Fibroblast of skin of scalp (primary cell): ENCODE data around the gene VCY. TPM values are rescaled to one million over a fixed set of nuclear protein-coding genes. Genes with fewer than 3 reads are reported as not detected.
"Not testable (repeated sequence)": the region's sequence is repeated elsewhere in the genome, so short reads cannot be mapped to it uniquely, and the experiment has no call there.

Source experiments
- DNase-seq: peaks from one replicate; pipeline ENCODE4 v3.0.0-alpha.2; 2013
- polyA plus RNA-seq, 2 experiments: library from polyadenylated mRNA; unstranded; fragments of 120-200 nt; gene quantifications; one replicate each; pipeline ENCODE4 v1.2.1, GENCODE V29; 2013; ENCODE audit not compliant: insufficient read length in 2 of 2

Gene VCY
- not detected for polyA plus RNA-seq (2013, experiment 1 of 2; ENCODE audit: insufficient read length)
- not detected for polyA plus RNA-seq (2013, experiment 2 of 2; ENCODE audit: insufficient read length)

GRCh38 chrY:13986373-13986772 lies at the start of gene VCY:
Gene VCY (minus strand): TSS chrY:13986473. CDS start chrY:13986440, 33 bp downstream.
- not testable (repeated sequence) for DNase-seq

- not testable (repeated sequence) for DNase-seq
Observed at GRCh38 chrY:14030395-14030794, 44.1 kb upstream of the VCY start.

DNA sequence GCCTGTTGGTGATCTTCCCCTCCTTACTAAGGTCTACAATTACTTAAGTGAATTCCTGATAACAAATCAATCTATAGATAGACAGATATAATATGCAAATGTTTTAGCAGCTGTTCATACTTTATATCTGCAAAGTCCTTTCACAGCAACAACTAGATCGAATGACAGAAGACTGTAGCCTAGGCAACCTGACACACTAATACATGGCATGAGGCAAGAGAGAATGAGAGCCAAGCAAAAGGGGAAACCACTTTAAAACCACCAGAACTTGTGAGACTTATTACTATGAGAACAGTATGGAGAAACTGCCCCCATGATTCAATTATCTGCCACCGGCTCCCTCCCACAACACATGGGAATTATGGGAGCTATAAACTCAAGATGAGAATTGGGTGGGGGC lies 25.6 kb upstream of the VCY start:
- DNase-seq, result not testable (repeated sequence)

- not testable (repeated sequence) for DNase-seq
Observed at GRCh38 chrY:13942406-13942805, 43.9 kb downstream of the VCY start.
